ENCODE results near the gene GRM7. TPM values are rescaled to one million over a fixed set of nuclear protein-coding genes. Genes with fewer than 3 reads are reported as not detected.

The GRM7 gene
- total and polyA plus RNA-seq, 9 of the 15 experiments (the other 6 are each of a cell fraction or from before 2014, with no cell fraction given): not detected

DNA sequence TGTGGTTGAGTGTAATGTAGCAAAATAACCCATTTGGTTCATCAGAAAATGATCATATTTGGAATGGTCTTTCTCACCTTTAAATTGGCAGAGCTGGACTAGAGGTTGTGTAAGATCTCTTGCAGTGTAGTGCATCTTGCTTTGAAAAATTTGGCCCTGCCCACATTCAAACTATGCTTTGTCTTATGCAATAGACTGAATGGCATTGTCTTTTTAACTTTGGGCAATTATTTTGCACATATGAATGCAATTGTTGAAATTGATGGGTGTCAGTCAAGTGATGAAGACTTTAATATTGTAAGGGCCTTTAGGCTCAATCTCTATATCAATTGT lies 381.4 kb downstream of the GRM7 start:
- Histone ChIP-seq H3K36me3 (ENCODE audit: control insufficient read depth, insufficient read depth, low read length) (no peaks in the 10 kb centered on the region), H3K27ac (ENCODE audit: extremely low read depth, low read depth, low read length) (no peak overlapping the region), H3K9ac (ENCODE audit: insufficient read depth in 1 of 2, low read depth in 2 of 2, low read length in 2 of 2) (no peak overlapping the region), H2AFZ (ENCODE audit: low read depth, low read length) (no peak overlapping the region), H3K9me1 (ENCODE audit: control insufficient read depth, insufficient read depth, low read length) (no peaks in the 10 kb centered on the region), H4K20me1 (replicated peaks; ENCODE audit: control insufficient read depth, insufficient read depth, low read length) (no peaks in the 10 kb centered on the region), H3K4me2 (ENCODE audit: insufficient read depth, low read length) (no peak overlapping the region), H3K9me3 (replicated peaks; ENCODE audit: control insufficient read depth, insufficient read depth, low read depth, low read length) (no peaks in the 10 kb centered on the region), H3K79me2 (ENCODE audit: control insufficient read depth, insufficient read depth, low read length) (no peaks in the 10 kb centered on the region), H3K4me1 (replicated peaks in 1 of 2; ENCODE audit: control insufficient read depth in 2 of 2, insufficient read depth in 2 of 2, low read length in 2 of 2) (no peaks in the 10 kb centered on the region), H3K27me3 (ENCODE audit: control insufficient read depth in 2 of 2, insufficient read depth in 2 of 2, low read length in 2 of 2) (no peaks in the 10 kb centered on the region), H3K4me3 (no peak overlapping the region)
- DNase-seq (ENCODE audit: extremely low read depth in 1 of 4, low spot score in 3 of 4) (no peak), ATAC-seq (no peak), FAIRE-seq (no peak)
- in situ Hi-C loops (cut with MboI): no loop called here
- CTCF ChIA-PET (ENCODE audit: low intra/inter-chr PET ratio): no interaction called here
- BruUV-seq (replicated peaks): no TSS peak
- intact Hi-C loops (cut with micrococcal nuclease): no loop called here
- TF ChIP-seq SMAD4 (CRISPR knock-in tag; conservative IDR thresholded peaks at IDR 0.05): no peak
- POLR2A ChIA-PET: no interaction called here

DNA sequence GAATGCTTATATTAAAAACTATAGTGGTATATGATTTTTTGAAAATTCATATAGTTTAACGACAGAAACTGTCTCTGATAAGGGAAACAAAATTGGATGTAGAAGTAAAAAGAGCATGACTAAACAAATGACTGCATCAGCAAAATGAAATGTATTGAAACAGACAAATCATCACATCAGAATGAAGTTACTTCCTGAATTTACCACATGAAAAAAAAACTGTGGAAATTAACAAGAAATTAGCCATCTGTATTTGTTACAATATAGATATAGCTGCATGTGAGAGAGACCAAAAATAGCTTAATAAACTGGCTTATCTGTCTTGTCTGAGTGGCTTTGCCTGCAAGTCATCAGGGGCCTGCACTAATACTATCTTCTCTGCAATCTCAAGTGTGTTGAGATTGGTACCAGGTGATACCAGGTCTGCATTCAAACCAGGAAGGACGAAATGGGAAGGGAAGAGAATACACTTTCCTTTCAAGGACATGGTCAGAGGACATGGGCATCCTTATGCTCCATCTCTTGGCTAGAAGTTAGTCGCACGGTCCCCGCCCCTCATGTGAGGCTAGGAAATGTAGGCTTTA lies 388.7 kb downstream of the GRM7 start:
- TF ChIP-seq, protein P1, sequence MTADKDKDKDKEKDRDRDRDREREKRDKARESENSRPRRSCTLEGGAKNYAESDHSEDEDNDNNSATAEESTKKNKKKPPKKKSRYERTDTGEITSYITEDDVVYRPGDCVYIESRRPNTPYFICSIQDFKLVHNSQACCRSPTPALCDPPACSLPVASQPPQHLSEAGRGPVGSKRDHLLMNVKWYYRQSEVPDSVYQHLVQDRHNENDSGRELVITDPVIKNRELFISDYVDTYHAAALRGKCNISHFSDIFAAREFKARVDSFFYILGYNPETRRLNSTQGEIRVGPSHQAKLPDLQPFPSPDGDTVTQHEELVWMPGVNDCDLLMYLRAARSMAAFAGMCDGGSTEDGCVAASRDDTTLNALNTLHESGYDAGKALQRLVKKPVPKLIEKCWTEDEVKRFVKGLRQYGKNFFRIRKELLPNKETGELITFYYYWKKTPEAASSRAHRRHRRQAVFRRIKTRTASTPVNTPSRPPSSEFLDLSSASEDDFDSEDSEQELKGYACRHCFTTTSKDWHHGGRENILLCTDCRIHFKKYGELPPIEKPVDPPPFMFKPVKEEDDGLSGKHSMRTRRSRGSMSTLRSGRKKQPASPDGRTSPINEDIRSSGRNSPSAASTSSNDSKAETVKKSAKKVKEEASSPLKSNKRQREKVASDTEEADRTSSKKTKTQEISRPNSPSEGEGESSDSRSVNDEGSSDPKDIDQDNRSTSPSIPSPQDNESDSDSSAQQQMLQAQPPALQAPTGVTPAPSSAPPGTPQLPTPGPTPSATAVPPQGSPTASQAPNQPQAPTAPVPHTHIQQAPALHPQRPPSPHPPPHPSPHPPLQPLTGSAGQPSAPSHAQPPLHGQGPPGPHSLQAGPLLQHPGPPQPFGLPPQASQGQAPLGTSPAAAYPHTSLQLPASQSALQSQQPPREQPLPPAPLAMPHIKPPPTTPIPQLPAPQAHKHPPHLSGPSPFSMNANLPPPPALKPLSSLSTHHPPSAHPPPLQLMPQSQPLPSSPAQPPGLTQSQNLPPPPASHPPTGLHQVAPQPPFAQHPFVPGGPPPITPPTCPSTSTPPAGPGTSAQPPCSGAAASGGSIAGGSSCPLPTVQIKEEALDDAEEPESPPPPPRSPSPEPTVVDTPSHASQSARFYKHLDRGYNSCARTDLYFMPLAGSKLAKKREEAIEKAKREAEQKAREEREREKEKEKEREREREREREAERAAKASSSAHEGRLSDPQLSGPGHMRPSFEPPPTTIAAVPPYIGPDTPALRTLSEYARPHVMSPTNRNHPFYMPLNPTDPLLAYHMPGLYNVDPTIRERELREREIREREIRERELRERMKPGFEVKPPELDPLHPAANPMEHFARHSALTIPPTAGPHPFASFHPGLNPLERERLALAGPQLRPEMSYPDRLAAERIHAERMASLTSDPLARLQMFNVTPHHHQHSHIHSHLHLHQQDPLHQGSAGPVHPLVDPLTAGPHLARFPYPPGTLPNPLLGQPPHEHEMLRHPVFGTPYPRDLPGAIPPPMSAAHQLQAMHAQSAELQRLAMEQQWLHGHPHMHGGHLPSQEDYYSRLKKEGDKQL (CRISPR knock-in tag; IDR thresholded peaks at IDR 0.05; ENCODE audit: borderline replicate concordance): no peak
- TF ChIP-seq ZNF316 (IDR thresholded peaks at IDR 0.05): peak; percentile 35; the same call in 1 of the 2 replicates
- no peak for TF ChIP-seq TAF15 (IDR thresholded peaks at IDR 0.05; ENCODE audit: low read depth, low read length)
- Histone ChIP-seq H3K27me3 (ENCODE audit: control insufficient read depth in 2 of 2, insufficient read depth in 2 of 2, low read length in 2 of 2) (no peaks in the 10 kb centered on the region), H3K4me3 (no peak overlapping the region), H3K79me2 (ENCODE audit: control insufficient read depth, insufficient read depth, low read length) (no peaks in the 10 kb centered on the region), H3K4me2 (ENCODE audit: insufficient read depth, low read length) (no peak overlapping the region), H3K27ac (ENCODE audit: extremely low read depth, low read depth, low read length) (no peak overlapping the region), H3K9me1 (ENCODE audit: control insufficient read depth, insufficient read depth, low read length) (no peaks in the 10 kb centered on the region), H3K9me3 (replicated peaks; ENCODE audit: control insufficient read depth, insufficient read depth, low read depth, low read length) (no peaks in the 10 kb centered on the region), H4K20me1 (replicated peaks; ENCODE audit: control insufficient read depth, insufficient read depth, low read length) (no peaks in the 10 kb centered on the region), H3K9ac (ENCODE audit: insufficient read depth in 1 of 2, low read depth in 2 of 2, low read length in 2 of 2) (no peak overlapping the region), H2AFZ (ENCODE audit: low read depth, low read length) (no peak overlapping the region), H3K36me3 (ENCODE audit: control insufficient read depth, insufficient read depth, low read length) (no peaks in the 10 kb centered on the region), H3K4me1 (replicated peaks in 1 of 2; ENCODE audit: control insufficient read depth in 2 of 2, insufficient read depth in 2 of 2, low read length in 2 of 2) (no peaks in the 10 kb centered on the region)
- no peak for FAIRE-seq
- DNase-seq (ENCODE audit: extremely low read depth in 1 of 4, low spot score in 3 of 4): no peak
- no TSS peak for BruUV-seq (replicated peaks)
- ATAC-seq: no peak
- ChIA-PET CTCF (ENCODE audit: low intra/inter-chr PET ratio) (no interaction called here), POLR2A (no interaction called here)
- in situ Hi-C loops (cut with MboI) (no loop called here), intact Hi-C loops (cut with micrococcal nuclease) (no loop called here)
- 5% methylated on average over 5 of the region's 5 CpGs for WGBS (ENCODE audit: insufficient coverage, low coverage, missing lambda C conversion rate)

Measured in K562 (cell line).